Jurkat, Clone E6-1 (cell line): ENCODE data around the gene TPCN2.

Experiments used
- DNase-seq: peaks from one replicate; pipeline ENCODE4 v3.0.0-alpha.2; 2011; ENCODE audit warnings: low read depth, low spot score
- H3K4me3 ChIP-seq: 2 replicates; pipeline ENCODE4 v1.5.1; 2011; ENCODE audit warnings: mild to moderate bottlenecking, low read length, control low read depth, moderate library complexity

Gene TPCN2

GRCh38 chr11:69053546-69054396 lies 5.0 kb downstream of the TPCN2 start:
- H3K4me3 ChIP-seq: no peak overlapping the region
- no peak for DNase-seq

GRCh38 chr11:69054397-69055211 lies 5.9 kb downstream of the TPCN2 start:
- no peak for DNase-seq
- no peak overlapping the region for H3K4me3 ChIP-seq

- DNase-seq: no peak
- no peak overlapping the region for H3K4me3 ChIP-seq
These were observed 6.5 kb downstream of the TPCN2 start for GRCh38 chr11:69055212-69055586.

GRCh38 chr11:69055598-69056516 lies 7.1 kb downstream of the TPCN2 start:
- no peak for DNase-seq
- no peak overlapping the region for H3K4me3 ChIP-seq

GRCh38 chr11:69057236-69057635 lies 8.5 kb downstream of the TPCN2 start:
- no peak for DNase-seq
- H3K4me3 ChIP-seq: no peak overlapping the region

GRCh38 chr11:69057801-69058200 lies 9.1 kb downstream of the TPCN2 start:
- no peak for DNase-seq
- no peak overlapping the region for H3K4me3 ChIP-seq

GRCh38 chr11:69058511-69059270 lies 10.0 kb downstream of the TPCN2 start:
- DNase-seq: no peak
- H3K4me3 ChIP-seq: no peak overlapping the region

GRCh38 chr11:69059429-69059828 lies 10.7 kb downstream of the TPCN2 start:
- no peak for DNase-seq
- H3K4me3 ChIP-seq: no peak overlapping the region

GRCh38 chr11:69059985-69060384 lies 11.3 kb downstream of the TPCN2 start:
- no peak for DNase-seq
- H3K4me3 ChIP-seq: no peak overlapping the region

- no peak overlapping the region for H3K4me3 ChIP-seq
- DNase-seq: no peak
These were observed 12.3 kb downstream of the TPCN2 start for GRCh38 chr11:69060806-69061712.

GRCh38 chr11:69061713-69062053 lies 13.0 kb downstream of the TPCN2 start:
- no peak for DNase-seq
- H3K4me3 ChIP-seq: no peak overlapping the region

GRCh38 chr11:69062169-69062855 lies 13.6 kb downstream of the TPCN2 start:
- no peak overlapping the region for H3K4me3 ChIP-seq
- DNase-seq: no peak

GRCh38 chr11:69062873-69063651 lies 14.3 kb downstream of the TPCN2 start:
- H3K4me3 ChIP-seq: no peak overlapping the region
- DNase-seq: no peak

- no peak for DNase-seq
These were observed 15.0 kb downstream of the TPCN2 start for GRCh38 chr11:69063652-69064260.

GRCh38 chr11:69064394-69064957 lies 15.7 kb downstream of the TPCN2 start:
- no peak overlapping the region for H3K4me3 ChIP-seq
- DNase-seq: no peak

More at GRCh38 chr11:69063652-69064260, 15.0 kb downstream of the TPCN2 start:
- H3K4me3 ChIP-seq: no peak overlapping the region
